Body of pancreas (tissue), 4 donors: Measurements from ENCODE around the gene TMEM131L. TPM values are rescaled to one million over a fixed set of nuclear protein-coding genes. Genes with fewer than 3 reads are reported as not detected.
"Not testable (repeated sequence)": the region's sequence is repeated elsewhere in the genome, so short reads cannot be mapped to it uniquely, and the experiment has no call there.

Experiments
- ATAC-seq: fragments of 150-250 bp; one replicate; pipeline ENCODE4 v1.9.1; 2016
- DNase-seq, 4 donors: peaks; one replicate each; pipeline ENCODE4 v3.0.0-alpha.2; 2019
- H3K27ac ChIP-seq, 4 donors: fragments of 200-600 bp; sonication (generic); 1 replicate in 3 of 4; 2 replicates in 1 of 4; pipeline versions ENCODE4 v1.5.1 to v1.6.1; 2016 to 2019; ENCODE audit warnings: mild to moderate bottlenecking in 1 of 4, mixed read lengths in 1 of 4, moderate library complexity in 1 of 4
- H3K27me3 ChIP-seq, 2 donors: fragments of 200-600 bp; sonication (generic); one replicate each; pipeline ENCODE4 v1.6.0; 2016; ENCODE audit warnings: mild to moderate bottlenecking in 1 of 2
- H3K36me3 ChIP-seq, 2 donors: fragments of 200-600 bp; sonication (generic); replicated peaks in 1 of 2; 2 replicates each; pipeline ENCODE4 v1.5.1; 2016; ENCODE audit warnings: low read depth in 2 of 2; ENCODE audit not compliant: insufficient read depth in 1 of 2
- H3K4me1 ChIP-seq: fragments of 200-600 bp; sonication (generic); one replicate; pipeline ENCODE4 v1.6.0; 2016
- H3K4me3 ChIP-seq, 2 donors: fragments of 200-600 bp; sonication (generic); 1 replicate in 1 of 2; 2 replicates in 1 of 2; pipeline ENCODE4 v1.5.1; 2016 to 2019
- H3K9me3 ChIP-seq, 3 donors: fragments of 200-600 bp; sonication (generic); 1 replicate in 2 of 3; 2 replicates in 1 of 3; pipeline ENCODE4 v1.5.1; 2016
- POLR2A ChIP-seq, 3 donors: fragments of 450-650 bp; IDR thresholded peaks; one replicate each; pipeline ENCODE4 v1.6.1; 2016; ENCODE audit warnings: antibody characterized with exemption in 3 of 3, mild to moderate bottlenecking in 2 of 3
- WGBS, 2 donors: methylation state at CpG; one replicate each; pipeline ENCODE4 v1.1.5; 2017; 5-methylcytosine and 5-hydroxymethylcytosine counted together
- intact Hi-C: fragments of 100-400 bp; cut with DNase I; formaldehyde crosslinking; loops from one replicate; pipeline ENCODE4 v1.15.1; 2023
- total RNA-seq, 2 donors: library from RNA; depleted of rRNA; stranded (reverse); fragments of >200 nt; gene quantifications; one replicate each; pipeline ENCODE4 v1.1.0, GENCODE V29; 2016
- TF ChIP-seq, protein P1 (sequence below), 7 experiments: fragments of 450-650 bp in 4 of 7; fragments of 200-600 bp in 3 of 7; sonication (generic) in 3 of 7; IDR thresholded peaks; one replicate each; pipeline ENCODE4 v1.5.1; 2016 to 2019; ENCODE audit warnings: antibody characterized with exemption in 7 of 7

TMEM131L gene
- total RNA-seq, 2 donors from 2014 or later, result 47.1 to 63.6 TPM

GRCh38 chr4:153546280-153546679 is 80.1 kb downstream of the TMEM131L start:
- intact Hi-C loops, result no loop called here

GRCh38 chr4:153547520-153547919 is 81.4 kb downstream of the TMEM131L start:
- ATAC-seq (no peak), DNase-seq (no peak)
- H3K4me3 ChIP-seq, result no peak overlapping the region
- H3K9me3 ChIP-seq, result no peaks in the 10 kb centered on the region
- H3K4me1 ChIP-seq, result peaks cover 35% of the 10 kb centered on the region
- intact Hi-C loops, result no loop called here
- no peak for TF ChIP-seq POLR2A (IDR thresholded peaks at IDR 0.05)
- TF ChIP-seq, protein P1, sequence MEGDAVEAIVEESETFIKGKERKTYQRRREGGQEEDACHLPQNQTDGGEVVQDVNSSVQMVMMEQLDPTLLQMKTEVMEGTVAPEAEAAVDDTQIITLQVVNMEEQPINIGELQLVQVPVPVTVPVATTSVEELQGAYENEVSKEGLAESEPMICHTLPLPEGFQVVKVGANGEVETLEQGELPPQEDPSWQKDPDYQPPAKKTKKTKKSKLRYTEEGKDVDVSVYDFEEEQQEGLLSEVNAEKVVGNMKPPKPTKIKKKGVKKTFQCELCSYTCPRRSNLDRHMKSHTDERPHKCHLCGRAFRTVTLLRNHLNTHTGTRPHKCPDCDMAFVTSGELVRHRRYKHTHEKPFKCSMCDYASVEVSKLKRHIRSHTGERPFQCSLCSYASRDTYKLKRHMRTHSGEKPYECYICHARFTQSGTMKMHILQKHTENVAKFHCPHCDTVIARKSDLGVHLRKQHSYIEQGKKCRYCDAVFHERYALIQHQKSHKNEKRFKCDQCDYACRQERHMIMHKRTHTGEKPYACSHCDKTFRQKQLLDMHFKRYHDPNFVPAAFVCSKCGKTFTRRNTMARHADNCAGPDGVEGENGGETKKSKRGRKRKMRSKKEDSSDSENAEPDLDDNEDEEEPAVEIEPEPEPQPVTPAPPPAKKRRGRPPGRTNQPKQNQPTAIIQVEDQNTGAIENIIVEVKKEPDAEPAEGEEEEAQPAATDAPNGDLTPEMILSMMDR (IDR thresholded peaks at IDR 0.05), result no peak
- 57 to 90% methylated on average over 5 of the region's 5 CpGs for WGBS, 2 donors
- H3K36me3 ChIP-seq, result no peaks in the 10 kb centered on the region
- H3K27me3 ChIP-seq, result no peaks in the 10 kb centered on the region
- H3K27ac ChIP-seq, result no peak overlapping the region

More at GRCh38 chr4:153546280-153546679, 80.1 kb downstream of the TMEM131L start:
- 91 to 97% methylated on average over 3 of the region's 3 CpGs for WGBS, 2 donors
- TF ChIP-seq, protein P1 (IDR thresholded peaks at IDR 0.05), result no peak
- TF ChIP-seq POLR2A (IDR thresholded peaks at IDR 0.05), result no peak
- no peak overlapping the region for H3K4me3 ChIP-seq
- no peaks in the 10 kb centered on the region for H3K9me3 ChIP-seq
- ATAC-seq (no peak), DNase-seq (no peak)
- H3K36me3 ChIP-seq, result no peaks in the 10 kb centered on the region
- H3K27ac ChIP-seq, result no peak overlapping the region
- peaks cover 38% of the 10 kb centered on the region for H3K4me1 ChIP-seq
- H3K27me3 ChIP-seq, result no peaks in the 10 kb centered on the region

DNA sequence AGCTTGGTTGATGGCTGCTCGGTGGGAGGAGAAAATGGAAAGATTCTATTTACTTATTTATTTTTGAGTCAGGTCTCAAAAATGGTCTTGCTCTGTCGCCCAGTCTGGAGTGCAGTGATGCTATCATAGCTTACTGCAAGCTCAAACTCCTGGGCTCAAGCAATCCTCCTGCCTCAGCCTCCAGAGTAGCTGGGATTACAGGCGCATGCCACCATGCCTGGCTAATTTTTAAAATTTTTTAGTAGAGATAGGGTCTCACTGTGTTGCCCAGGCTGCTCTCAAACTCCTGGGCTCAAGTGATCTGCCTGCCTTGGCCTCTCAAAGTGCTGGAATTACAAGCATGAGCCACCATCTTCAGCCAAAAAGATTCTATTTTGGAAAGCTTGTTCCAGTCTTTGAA is 82.7 kb downstream of the TMEM131L start:
- H3K36me3 ChIP-seq, H3K27me3 ChIP-seq, H3K9me3 ChIP-seq, ATAC-seq, H3K4me3 ChIP-seq, H3K27ac ChIP-seq, intact Hi-C loops, DNase-seq: not testable (repeated sequence)
- H3K4me1 ChIP-seq, result peaks cover 38% of the 10 kb centered on the region
- WGBS, 2 donors, result 96 to 97% methylated on average over 3 of the region's 3 CpGs

GRCh38 chr4:153549405-153549804 is 83.2 kb downstream of the TMEM131L start:
- ATAC-seq, result no peak
- intact Hi-C loops, result no loop called here
- TF ChIP-seq, protein P1 (IDR thresholded peaks at IDR 0.05), result no peak
- no peak for TF ChIP-seq POLR2A (IDR thresholded peaks at IDR 0.05)
- peaks cover 38% of the 10 kb centered on the region for H3K4me1 ChIP-seq
- H3K27me3 ChIP-seq, result no peaks in the 10 kb centered on the region
- no peak overlapping the region for H3K4me3 ChIP-seq
- peak overlapping the region in 1 of 4 donors; percentile 11 for H3K27ac ChIP-seq
- no peaks in the 10 kb centered on the region for H3K9me3 ChIP-seq
- no peaks in the 10 kb centered on the region for H3K36me3 ChIP-seq
- DNase-seq, result no peak
- 72 to 86% methylated on average over 1 of the region's 1 CpG for WGBS, 2 donors

GRCh38 chr4:153553155-153553818 is 87.1 kb downstream of the TMEM131L start:
- no peaks in the 10 kb centered on the region for H3K27me3 ChIP-seq
- no peaks in the 10 kb centered on the region for H3K36me3 ChIP-seq
- intact Hi-C loops, result no loop called here
- peaks cover 0 to under 1% (median 0%) of the 10 kb centered on the region in 3 donors for H3K9me3 ChIP-seq
- no peak overlapping the region for H3K4me3 ChIP-seq
- ATAC-seq (no peak), DNase-seq (no peak)
- no peak overlapping the region for H3K27ac ChIP-seq
- peaks cover 36% of the 10 kb centered on the region for H3K4me1 ChIP-seq
- WGBS, 2 donors, result 51 to 60% methylated on average over 6 of the region's 6 CpGs
- no peak for TF ChIP-seq POLR2A (IDR thresholded peaks at IDR 0.05)
- TF ChIP-seq, protein P1 (IDR thresholded peaks at IDR 0.05), result no peak
